ENCODE measurements around the gene GRM5. TPM values are rescaled to one million over a fixed set of nuclear protein-coding genes. Genes with fewer than 3 reads are reported as not detected.

Gene GRM5
- total RNA-seq, 2 experiments from 2014 or later, result 0.02 TPM; not detected in 1

Other genes with a start within 250 kb of the GRM5 start
- not detected for gene TYR, start 111.9 kb upstream of the GRM5 start, total RNA-seq

Measured in activated CD4-positive, alpha-beta memory T cell treated with anti-CD3 and anti-CD28 coated beads for 36 hours (primary cell).